NB4 (cell line): ENCODE results near the gene PANK4.

Experiments used
- DNase-seq: peaks from one replicate; pipeline ENCODE4 v3.0.0; 2010; ENCODE audit warnings: low read depth
- H3K4me3 ChIP-seq: one replicate; pipeline ENCODE4 v1.5.1; 2011; ENCODE audit warnings: mild to moderate bottlenecking, low read depth, low read length, moderate library complexity
- CTCF ChIP-seq: IDR thresholded peaks from one replicate; pipeline ENCODE4 v1.5.1; 2012; ENCODE audit warnings: low read depth, low read length
- MYC ChIP-seq: IDR thresholded peaks from 2 replicates; pipeline ENCODE4 v1.6.1; 2011; ENCODE audit warnings: low read depth, low read length
- POLR2A ChIP-seq: IDR thresholded peaks from 2 replicates; pipeline ENCODE4 v1.6.1; 2011; ENCODE audit warnings: mild to moderate bottlenecking; ENCODE audit not compliant: insufficient read length; ENCODE audit errors: extremely low read depth
- TF ChIP-seq, protein P1 (sequence below): IDR thresholded peaks from 2 replicates; pipeline ENCODE4 v1.6.1; 2011; ENCODE audit warnings: low read depth, low read length

The PANK4 gene

GRCh38 chr1:2502210-2502609, 24.2 kb downstream of the PANK4 start:
- no peak for DNase-seq
- no peak overlapping the region for H3K4me3 ChIP-seq
- TF ChIP-seq CTCF (no peak), POLR2A (no peak), MYC (no peak)
- TF ChIP-seq, protein P1, sequence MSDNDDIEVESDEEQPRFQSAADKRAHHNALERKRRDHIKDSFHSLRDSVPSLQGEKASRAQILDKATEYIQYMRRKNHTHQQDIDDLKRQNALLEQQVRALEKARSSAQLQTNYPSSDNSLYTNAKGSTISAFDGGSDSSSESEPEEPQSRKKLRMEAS, result no peak

GRCh38 chr1:2501820-2502119, 24.6 kb downstream of the PANK4 start:
- no peak for DNase-seq
- no peak overlapping the region for H3K4me3 ChIP-seq
- TF ChIP-seq MYC, result no peak
- no peak for TF ChIP-seq CTCF
- TF ChIP-seq POLR2A, result no peak
- TF ChIP-seq, protein P1, result no peak

- TF ChIP-seq, protein P1, result no peak
- no peak for TF ChIP-seq MYC
- no peak for TF ChIP-seq CTCF
- no peak for TF ChIP-seq POLR2A
- DNase-seq, result no peak
- no peak overlapping the region for H3K4me3 ChIP-seq
These were observed 25.2 kb downstream of the PANK4 start for GRCh38 chr1:2501041-2501819.

DNA sequence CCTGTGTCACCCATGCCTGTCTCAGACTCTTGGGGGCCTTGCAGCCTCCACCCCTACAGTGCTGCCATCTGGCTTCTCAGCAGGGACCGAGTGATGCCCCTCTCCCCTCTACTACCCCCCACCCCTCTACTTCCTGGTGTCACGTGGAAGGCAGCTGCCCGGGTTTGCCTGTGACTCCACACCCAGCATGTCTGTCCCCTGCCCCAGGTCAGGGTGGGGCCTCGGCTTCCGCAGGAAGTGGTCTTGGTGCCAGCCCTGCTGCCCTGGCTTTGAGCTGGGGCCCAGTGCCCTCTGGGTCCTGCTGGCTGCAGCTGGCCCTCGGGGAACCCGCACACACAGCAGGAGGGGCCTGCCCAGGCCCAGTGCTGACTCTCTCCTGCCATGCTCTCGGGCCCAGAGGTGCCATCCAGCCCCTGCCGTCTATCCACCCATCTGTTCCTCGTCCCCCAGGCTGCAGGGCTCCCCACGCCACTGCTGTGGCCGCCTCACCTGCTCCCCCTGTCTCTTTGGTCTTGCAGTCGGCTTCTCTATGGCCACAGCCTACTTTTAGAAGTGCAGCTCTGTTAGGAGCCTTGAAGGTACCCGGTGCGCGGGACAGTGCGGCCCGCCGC, 26.3 kb downstream of the PANK4 start:
- H3K4me3 ChIP-seq, result no peak overlapping the region
- DNase-seq, result no peak
- TF ChIP-seq, protein P1, result no peak
- TF ChIP-seq CTCF (no peak), POLR2A (no peak), MYC (no peak)

DNA sequence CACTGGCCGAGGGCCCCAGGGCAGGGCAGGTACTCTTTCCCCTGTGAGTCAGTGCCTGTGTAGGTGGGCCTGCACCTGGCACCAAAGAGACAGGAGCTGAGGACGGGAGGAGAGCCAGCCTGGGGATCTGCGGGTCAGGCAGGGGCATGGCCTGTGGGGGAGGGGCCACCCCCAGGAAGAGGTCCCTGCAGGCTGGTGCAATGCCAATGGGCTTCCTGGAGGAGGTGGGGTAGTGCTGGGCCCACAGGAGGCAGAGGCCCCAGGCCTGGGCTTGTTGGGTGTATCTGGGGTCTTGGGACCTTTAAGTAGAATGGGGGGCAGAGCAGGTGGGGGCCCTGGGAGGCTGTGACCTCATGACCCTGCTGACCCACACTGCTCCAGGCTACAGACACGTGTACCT, 27.1 kb downstream of the PANK4 start:
- DNase-seq, result no peak
- TF ChIP-seq POLR2A, result no peak
- no peak for TF ChIP-seq MYC
- TF ChIP-seq, protein P1, result no peak
- TF ChIP-seq CTCF, result no peak
- no peak overlapping the region for H3K4me3 ChIP-seq

GRCh38 chr1:2498648-2499047, 27.7 kb downstream of the PANK4 start:
- DNase-seq, result no peak
- TF ChIP-seq POLR2A (no peak), MYC (no peak), CTCF (no peak)
- TF ChIP-seq, protein P1, result no peak
- H3K4me3 ChIP-seq, result no peak overlapping the region
